HepG2 (cell line): ENCODE results near the gene RPS2. TPM values are rescaled to one million over a fixed set of nuclear protein-coding genes. Genes with fewer than 3 reads are reported as not detected.

Experiments used
- ADNP ChIP-seq: sonication (generic); formaldehyde crosslinking; IDR thresholded peaks from 2 replicates; pipeline ENCODE4 v1.4.0; 2020; ENCODE audit warnings: missing genetic modification reagents
- AGO2 ChIP-seq: fragments of 200-400 bp; formaldehyde crosslinking; optimal IDR thresholded peaks from 2 replicates; pipeline ENCODE3; 2017; ENCODE audit warnings: mild to moderate bottlenecking, low read depth, low read length, moderate library complexity
- ARID2 ChIP-seq: sonication (generic); formaldehyde crosslinking; IDR thresholded peaks from 2 replicates; pipeline ENCODE4 v1.8.1; 2022; ENCODE audit warnings: mild to moderate bottlenecking, missing genetic modification reagents, borderline replicate concordance
- ARID4A ChIP-seq: sonication (generic); formaldehyde crosslinking; IDR thresholded peaks from 2 replicates; pipeline ENCODE4 v1.5.0; 2020; ENCODE audit warnings: mild to moderate bottlenecking, missing genetic modification reagents, borderline replicate concordance
- CREB1 ChIP-seq, 2 experiments: fragments of 450-650 bp in 1 of 2; IDR thresholded peaks; 2 replicates each; pipeline ENCODE4 v1.6.1; 2016 to 2017; ENCODE audit warnings: control low read depth in 1 of 2, mild to moderate bottlenecking in 1 of 2, missing compliant biosample characterization in 1 of 2, missing genetic modification characterization in 1 of 2
- E2F5 ChIP-seq: sonication (generic); formaldehyde crosslinking; conservative IDR thresholded peaks from 2 replicates; pipeline ENCODE4 v1.4.0; 2020; ENCODE audit warnings: missing genetic modification reagents
- IRF9 ChIP-seq: sonication (generic); formaldehyde crosslinking; IDR thresholded peaks from 2 replicates; pipeline ENCODE4 v1.8.0; 2022; ENCODE audit warnings: missing genetic modification reagents, mild to moderate bottlenecking, borderline replicate concordance
- KLF16 ChIP-seq, 2 experiments: sonication (generic) in 1 of 2; formaldehyde crosslinking in 1 of 2; IDR thresholded peaks; 2 replicates each; pipeline versions ENCODE4 v1.6.1 to v1.8.0; 2016 to 2023; ENCODE audit warnings: missing genetic modification reagents in 2 of 2, missing compliant biosample characterization in 1 of 2
- LCORL ChIP-seq, 2 experiments: fragments of 450-650 bp in 1 of 2; sonication (generic) in 1 of 2; formaldehyde crosslinking in 1 of 2; IDR thresholded peaks; 2 replicates each; pipeline versions ENCODE4 v1.5.0 to v1.6.1; 2017 to 2020; ENCODE audit warnings: antibody characterized with exemption in 1 of 2, missing genetic modification reagents in 1 of 2
- MED8 ChIP-seq: sonication (generic); formaldehyde crosslinking; IDR thresholded peaks from 2 replicates; pipeline ENCODE4 v1.8.1; 2023; ENCODE audit warnings: mild to moderate bottlenecking, missing genetic modification reagents; ENCODE audit not compliant: insufficient replicate concordance
- MXD4 ChIP-seq: IDR thresholded peaks from 2 replicates; pipeline ENCODE4 v1.6.1; 2016; ENCODE audit warnings: mild to moderate bottlenecking, missing biosample characterization, missing genetic modification reagents
- NCOA2 ChIP-seq: sonication (generic); formaldehyde crosslinking; IDR thresholded peaks from 2 replicates; pipeline ENCODE4 v1.8.0; 2022; ENCODE audit warnings: inconsistent platforms
- SNAPC4 ChIP-seq: sonication (generic); formaldehyde crosslinking; IDR thresholded peaks from 2 replicates; pipeline ENCODE4 v1.4.0; 2020; ENCODE audit warnings: mild to moderate bottlenecking, missing genetic modification reagents
- TARDBP ChIP-seq: sonication (generic); formaldehyde crosslinking; IDR thresholded peaks from 2 replicates; pipeline ENCODE4 v1.8.0; 2022; ENCODE audit warnings: mild to moderate bottlenecking, missing genetic modification reagents
- THAP11 ChIP-seq: IDR thresholded peaks from 2 replicates; pipeline ENCODE4 v1.6.1; 2016; ENCODE audit warnings: missing biosample characterization, missing genetic modification reagents
- ZMYM2 ChIP-seq: sonication (generic); formaldehyde crosslinking; IDR thresholded peaks from 2 replicates; pipeline ENCODE4 v1.8.0; 2022; ENCODE audit warnings: mild to moderate bottlenecking, missing genetic modification reagents
- polyA plus RNA-seq, 8 experiments: library from polyadenylated mRNA; depleted of rRNA in 3 of 8; stranded (reverse) in 7 of 8; unstranded in 1 of 8; fragments of >200 nt; fragmentation: Illumina TruSeq in 4 of 8; extraction: Trizol in 4 of 8; gene quantifications; 2 replicates each; pipeline versions ENCODE4 v1.2.1 to v1.2.3, GENCODE V29; 2011 to 2016; ENCODE audit warnings: low read depth in 4 of 8, missing spikeins in 1 of 8, mixed read lengths in 1 of 8; ENCODE audit not compliant: insufficient read depth in 1 of 8
- total RNA-seq, 5 experiments: library from RNA; depleted of rRNA; stranded (reverse); fragments of >200 nt; fragmentation: Illumina TruSeq; extraction: Trizol; gene quantifications; 2 replicates each; pipeline ENCODE4 v1.2.3, GENCODE V29; 2016; ENCODE audit warnings: low read depth in 1 of 5

RPS2 gene
- total and polyA plus RNA-seq, 2 of the 13 experiments (the other 11 are each of a cell fraction or from before 2014, with no cell fraction given), result 1,908 to 4,514 TPM

- no peak for TF ChIP-seq ARID4A (CRISPR knock-in tag)
- TF ChIP-seq SNAPC4, result peak; percentile 13; the same call in 1 of the 2 replicates
- TF ChIP-seq AGO2, result peak; percentile 71
- TF ChIP-seq IRF9, result no peak
- no peak for TF ChIP-seq MXD4 (CRISPR knock-in tag)
- TF ChIP-seq ARID2, result no peak
- peak; percentile 22; the same call in 1 of the 2 replicates for TF ChIP-seq THAP11 (CRISPR knock-in tag)
- 0 out of 2 replicates have a peak, but pooled peaks have one; percentile 3 for TF ChIP-seq ZMYM2
- TF ChIP-seq CREB1 (IDR thresholded peaks at IDR 0.05), result 0 out of 2 replicates have a peak, but pooled peaks have one; percentile 19
- no peak for TF ChIP-seq CREB1 (CRISPR knock-in tag; IDR thresholded peaks at IDR 0.05)
- TF ChIP-seq E2F5 (CRISPR knock-in tag), result no peak
- TF ChIP-seq TARDBP (CRISPR knock-in tag), result no peak
- TF ChIP-seq MED8 (CRISPR knock-in tag), result peak; percentile 13
- no peak for TF ChIP-seq ADNP (CRISPR knock-in tag)
- TF ChIP-seq NCOA2 (CRISPR knock-in tag), result no peak
- TF ChIP-seq KLF16 (CRISPR knock-in tag; IDR thresholded peaks at IDR 0.05), result peak in 1 of 2 experiments; percentile 8; a peak in 2 of 4 replicates
- no peak for TF ChIP-seq LCORL (IDR thresholded peaks at IDR 0.05)
- TF ChIP-seq LCORL (CRISPR knock-in tag; IDR thresholded peaks at IDR 0.05), result no peak
These were observed 23.2 kb downstream of the RPS2 start (continued) for GRCh38 chr16:1941162-1942046.
